ENCODE data around the gene KLF8.
"Not testable (repeated sequence)": the region's sequence is repeated elsewhere in the genome, so short reads cannot be mapped to it uniquely, and the experiment has no call there.

The KLF8 gene

GRCh38 chrX:56232221-56233082 lies at the start of gene KLF8:
Gene KLF8 (plus strand): TSS chrX:56232356. CDS start chrX:56233335, 979 bp downstream.
- peak; percentile 18 for DNase-seq

- not testable (repeated sequence) for DNase-seq
Measured at GRCh38 chrX:56206945-56207344, 25.2 kb upstream of the KLF8 start.

GRCh38 chrX:56211701-56212100 lies 20.5 kb upstream of the KLF8 start:
- no peak for DNase-seq

- no peak for DNase-seq
Measured at GRCh38 chrX:56216332-56216731, 15.8 kb upstream of the KLF8 start.

- DNase-seq = no peak
Measured at GRCh38 chrX:56219700-56220099, 12.5 kb upstream of the KLF8 start.

- no peak for DNase-seq
Measured at GRCh38 chrX:56221101-56221500, 11.1 kb upstream of the KLF8 start.

GRCh38 chrX:56222473-56223000 lies 9.6 kb upstream of the KLF8 start:
- no peak for DNase-seq

- DNase-seq = no peak
Measured at GRCh38 chrX:56226980-56227379, 5.2 kb upstream of the KLF8 start.

- DNase-seq = no peak
Measured at GRCh38 chrX:56228914-56229313, 3.2 kb upstream of the KLF8 start.

- DNase-seq = no peak
Measured at GRCh38 chrX:56231537-56232090, 542 bp upstream of the KLF8 start.

- DNase-seq = no peak
Measured at GRCh38 chrX:56233100-56233499, 944 bp downstream of the KLF8 start.

- peak; percentile 47 for DNase-seq
Measured at GRCh38 chrX:56233682-56234081, 1.5 kb downstream of the KLF8 start.

GRCh38 chrX:56248492-56248891 lies 16.3 kb downstream of the KLF8 start:
- peak; percentile 20 for DNase-seq

GRCh38 chrX:56253832-56254703 lies 21.9 kb downstream of the KLF8 start:
- DNase-seq = no peak

- no peak for DNase-seq
Measured at GRCh38 chrX:56268888-56269287, 36.7 kb downstream of the KLF8 start.

- DNase-seq = no peak
Measured at GRCh38 chrX:56278692-56279091, 46.5 kb downstream of the KLF8 start.

GRCh38 chrX:56279863-56280262 lies 47.7 kb downstream of the KLF8 start:
- DNase-seq = no peak

- DNase-seq = no peak
Measured at GRCh38 chrX:56281789-56282188, 49.6 kb downstream of the KLF8 start.

- DNase-seq = no peak
Measured at GRCh38 chrX:56284269-56284668, 52.1 kb downstream of the KLF8 start.

- DNase-seq = no peak
Measured at GRCh38 chrX:56288608-56289007, 56.5 kb downstream of the KLF8 start.

GRCh38 chrX:56289449-56289848 lies 57.3 kb downstream of the KLF8 start:
- DNase-seq = no peak

GRCh38 chrX:56308726-56309125 lies 76.6 kb downstream of the KLF8 start:
- no peak for DNase-seq

GRCh38 chrX:56309881-56310280 lies 77.7 kb downstream of the KLF8 start:
- no peak for DNase-seq

Data from right hindlimb (tissue), 1 donor.